OCI-LY7 (cell line): ENCODE results near the gene CCDC172.

Experiments
- CTCF ChIP-seq: fragments of 200-600 bp; sonication (generic); conservative IDR thresholded peaks from 2 replicates; pipeline ENCODE4 v1.5.1; 2014; ENCODE audit warnings: mild to moderate bottlenecking, antibody characterized with exemption, low read length, moderate library complexity, mixed read lengths
- EZH2phosphoT487 ChIP-seq: fragments of 200-600 bp; sonication (generic); IDR thresholded peaks from 2 replicates; pipeline ENCODE4 v1.6.1; 2018; ENCODE audit warnings: low read depth, borderline replicate concordance, mild to moderate bottlenecking, mixed run types, antibody characterized with exemption, low read length, moderate library complexity, mixed read lengths

GRCh38 chr10:116355341-116355740 is 31.1 kb downstream of the CCDC172 start:
- TF ChIP-seq CTCF = no peak
- no peak for TF ChIP-seq EZH2phosphoT487
